ENCODE data around the gene ASB18. TPM values are rescaled to one million over a fixed set of nuclear protein-coding genes. Genes with fewer than 3 reads are reported as not detected.
A peak's percentile ranks its signal among the peaks of the same experiment; 100 is the strongest.

ASB18 gene
- total and polyA plus RNA-seq, 2 donors (not counting 3 experiments of a cell fraction or from before 2014, with no cell fraction given), result not detected

- peak overlapping the region; percentile 53 for H3K9ac ChIP-seq (replicated peaks; ENCODE audit: extremely low read depth, insufficient read depth, low read length)
Measured at GRCh38 chr2:236167297-236168109, 96.7 kb downstream of the ASB18 start.

More at GRCh38 chr2:236167297-236168109, 96.7 kb downstream of the ASB18 start:
- no peaks in the 10 kb centered on the region for H3K9me3 ChIP-seq (replicated peaks; ENCODE audit: control insufficient read depth, insufficient read depth, low read length)
- POLR2A ChIA-PET, result no interaction called here
- H3K9me1 ChIP-seq (replicated peaks; ENCODE audit: control insufficient read depth, extremely low read depth, insufficient read depth, low read length), result no peaks in the 10 kb centered on the region
- CTCF ChIA-PET, result interaction anchor here (0.9 to 4.9 kb wide), 8 partner anchors 9 to 388 kb away, joined by 3 to 61 read pairs (median 12); no protein-coding TSS in a partner anchor
- H3K36me3 ChIP-seq (ENCODE audit: control insufficient read depth in 2 of 2, extremely low read depth in 1 of 2, insufficient read depth in 2 of 2, low read length in 2 of 2), result no peaks in the 10 kb centered on the region
- H3K27ac ChIP-seq (ENCODE audit: insufficient read depth, low read depth, low read length), result peak overlapping the region; percentile 11
- peaks cover 3 to 41% of the 10 kb centered on the region in 2 experiments for H3K27me3 ChIP-seq (ENCODE audit: control insufficient read depth in 2 of 2, insufficient read depth in 2 of 2, low read length in 2 of 2)
- intact Hi-C loops (cut with micrococcal nuclease), result loop anchor here (1.0 to 5.0 kb wide), 3 partner anchors 11 to 405 kb away; no protein-coding TSS in a partner anchor
- H4K20me1 ChIP-seq (replicated peaks; ENCODE audit: control insufficient read depth, extremely low read depth, insufficient read depth, low read length), result no peaks in the 10 kb centered on the region
- no TSS peak for BruUV-seq (replicated peaks)
- peak; percentile 14 to 50 for TF ChIP-seq CTCF (IDR thresholded peaks at IDR 0.05; ENCODE audit: extremely low read depth in 1 of 2, insufficient read depth in 1 of 2, low read depth in 1 of 2, low read length in 2 of 2)
- TF ChIP-seq POLR2AphosphoS5 (IDR thresholded peaks at IDR 0.05; ENCODE audit: insufficient read depth, low read depth, low read length), result no peak
- H3K4me1 ChIP-seq (ENCODE audit: control insufficient read depth, extremely low read depth, insufficient read depth, low read length), result peaks cover 25% of the 10 kb centered on the region
- peak overlapping the region; percentile 92 for H2AFZ ChIP-seq (ENCODE audit: low read depth, low read length)
- dilution Hi-C loops (cut with MboI; ENCODE audit: extremely low pct_ligation_motif_present, low sequenced_read_pairs), result no loop called here
- FAIRE-seq (peak; percentile 44), DNase-seq (ENCODE audit: low read depth, low spot score) (peak; percentile 74)
- H3K4me2 ChIP-seq (ENCODE audit: insufficient read depth, low read length), result peak overlapping the region; percentile 29
- no peaks in the 10 kb centered on the region for H3K79me2 ChIP-seq (ENCODE audit: control insufficient read depth, insufficient read depth, low read length)
- peak overlapping the region; percentile 59 to 73 (median 68) for H3K4me3 ChIP-seq (replicated peaks in 1 of 3; ENCODE audit: insufficient read depth in 1 of 3, low read depth in 1 of 3, low read length in 3 of 3)

Measured in endothelial cell of umbilical vein (primary cell).